ENCODE data around the gene ETDC. TPM values are rescaled to one million over a fixed set of nuclear protein-coding genes. Genes with fewer than 3 reads are reported as not detected.
A peak's percentile ranks its signal among the peaks of the same experiment; 100 is the strongest.

ETDC gene
- total RNA-seq, 2 experiments from 2014 or later: not detected

GRCh38 chrX:135327299-135327698 lies 18.0 kb downstream of the ETDC start:
- intact Hi-C loops (cut with micrococcal nuclease): no loop called here
- no peak for DNase-seq

GRCh38 chrX:135328421-135329005 lies 19.2 kb downstream of the ETDC start:
- no peak for TF ChIP-seq CTCF (IDR thresholded peaks at IDR 0.05)
- H3K4me1 Mint-ChIP-seq (ENCODE audit: low read depth): peaks cover 18% of the 10 kb centered on the region
- peaks cover 28% of the 10 kb centered on the region for H3K36me3 Mint-ChIP-seq (ENCODE audit: low read depth)
- no peak for DNase-seq
- H3K27ac Mint-ChIP-seq: no peak overlapping the region
- no peak for ATAC-seq
- no peaks in the 10 kb centered on the region for H3K9me3 Mint-ChIP-seq
- ChIA-PET CTCF (no interaction called here), POLR2A (no interaction called here)
- H3K27me3 Mint-ChIP-seq: no peaks in the 10 kb centered on the region
- H3K4me3 Mint-ChIP-seq: no peak overlapping the region
- intact Hi-C loops (cut with micrococcal nuclease): no loop called here

More at GRCh38 chrX:135327299-135327698, 18.0 kb downstream of the ETDC start:
- no peak for ATAC-seq
- Mint-ChIP-seq H3K4me1 (ENCODE audit: low read depth) (peaks cover 12% of the 10 kb centered on the region), H3K27me3 (no peaks in the 10 kb centered on the region), H3K4me3 (no peak overlapping the region), H3K9me3 (peaks cover 5% of the 10 kb centered on the region), H3K27ac (no peak overlapping the region), H3K36me3 (ENCODE audit: low read depth) (peaks cover 25% of the 10 kb centered on the region)
- TF ChIP-seq CTCF (IDR thresholded peaks at IDR 0.05): no peak
- POLR2A ChIA-PET: no interaction called here
- CTCF ChIA-PET: no interaction called here

- Mint-ChIP-seq H3K4me1 (ENCODE audit: low read depth) (peaks cover 18% of the 10 kb centered on the region), H3K4me3 (no peak overlapping the region), H3K27ac (no peak overlapping the region), H3K36me3 (ENCODE audit: low read depth) (peaks cover 22% of the 10 kb centered on the region), H3K9me3 (no peaks in the 10 kb centered on the region), H3K27me3 (no peaks in the 10 kb centered on the region)
- no peak for TF ChIP-seq CTCF (IDR thresholded peaks at IDR 0.05)
- CTCF ChIA-PET: no interaction called here
- ATAC-seq (no peak), DNase-seq (no peak)
- POLR2A ChIA-PET: no interaction called here
- intact Hi-C loops (cut with micrococcal nuclease): no loop called here
Observed at GRCh38 chrX:135330706-135331105, 21.4 kb downstream of the ETDC start.

GRCh38 chrX:135331525-135331924 lies 22.2 kb downstream of the ETDC start:
- peaks cover 18% of the 10 kb centered on the region for H3K4me1 Mint-ChIP-seq (ENCODE audit: low read depth)
- H3K36me3 Mint-ChIP-seq (ENCODE audit: low read depth): peaks cover 18% of the 10 kb centered on the region
- no peak overlapping the region for H3K4me3 Mint-ChIP-seq
- CTCF ChIA-PET: no interaction called here
- ATAC-seq (no peak), DNase-seq (no peak)
- no peak overlapping the region for H3K27ac Mint-ChIP-seq
- H3K27me3 Mint-ChIP-seq: no peaks in the 10 kb centered on the region
- TF ChIP-seq CTCF (IDR thresholded peaks at IDR 0.05): no peak
- no peaks in the 10 kb centered on the region for H3K9me3 Mint-ChIP-seq
- POLR2A ChIA-PET: no interaction called here
- intact Hi-C loops (cut with micrococcal nuclease): no loop called here

- intact Hi-C loops (cut with micrococcal nuclease): no loop called here
- POLR2A ChIA-PET: no interaction called here
- Mint-ChIP-seq H3K36me3 (ENCODE audit: low read depth) (peaks cover 6% of the 10 kb centered on the region), H3K4me1 (ENCODE audit: low read depth) (peaks cover 56% of the 10 kb centered on the region), H3K9me3 (no peaks in the 10 kb centered on the region), H3K27ac (no peak overlapping the region), H3K27me3 (no peaks in the 10 kb centered on the region), H3K4me3 (peak overlapping the region; percentile 82)
- no peak for DNase-seq
- no peak for ATAC-seq
- CTCF ChIA-PET: no interaction called here
- TF ChIP-seq CTCF (IDR thresholded peaks at IDR 0.05): no peak
Observed at GRCh38 chrX:135340831-135341230, 31.6 kb downstream of the ETDC start.

Data from activated CD8-positive, alpha-beta T cell treated with anti-CD3 and anti-CD28 coated beads for 36 hours (primary cell).